OCI-LY1 (cell line): Measurements from ENCODE around the gene ATF7IP.

Experiments used
- H2AFZ ChIP-seq: fragments of 200-600 bp; sonication (generic), shearing (Covaris generic); 2 replicates; pipeline ENCODE4 v1.6.0; 2014; ENCODE audit warnings: antibody characterized with exemption, mild to moderate bottlenecking, low read length
- H3F3A ChIP-seq: fragments of 200-600 bp; sonication (generic), shearing (Covaris generic); 2 replicates; pipeline ENCODE4 v1.6.0; 2014; ENCODE audit warnings: mild to moderate bottlenecking, antibody characterized with exemption, low read length, moderate library complexity; ENCODE audit not compliant: insufficient read depth
- H3K27ac ChIP-seq: fragments of 200-600 bp; sonication (generic); 2 replicates; pipeline ENCODE4 v1.5.1; 2014; ENCODE audit warnings: low read length, mixed run types, mild to moderate bottlenecking, low read depth; ENCODE audit not compliant: poor library complexity, severe bottlenecking
- H3K27me3 ChIP-seq: fragments of 200-600 bp; sonication (generic); 2 replicates; pipeline ENCODE4 v1.6.0; 2014; ENCODE audit warnings: antibody characterized with exemption, mild to moderate bottlenecking, low read length, moderate library complexity; ENCODE audit not compliant: insufficient read depth
- H3K36me3 ChIP-seq: fragments of 200-600 bp; sonication (generic); 2 replicates; pipeline ENCODE4 v1.6.1; 2014; ENCODE audit warnings: mild to moderate bottlenecking, antibody characterized with exemption, low read length, moderate library complexity, mixed read lengths; ENCODE audit not compliant: insufficient read depth
- H3K4me1 ChIP-seq: fragments of 200-600 bp; sonication (generic); 2 replicates; pipeline ENCODE4 v1.5.1; 2014; ENCODE audit warnings: mild to moderate bottlenecking, low read length, moderate library complexity; ENCODE audit not compliant: insufficient read depth, severe bottlenecking
- H3K4me2 ChIP-seq: fragments of 200-600 bp; sonication (generic), shearing (Covaris generic); 2 replicates; pipeline ENCODE4 v1.6.1; 2014; ENCODE audit warnings: low read length
- H3K4me3 ChIP-seq: fragments of 200-600 bp; sonication (generic); 2 replicates; pipeline ENCODE4 v1.5.1; 2014; ENCODE audit warnings: low read length, low read depth, mild to moderate bottlenecking, mixed read lengths; ENCODE audit not compliant: poor library complexity, severe bottlenecking
- H3K79me2 ChIP-seq: fragments of 200-600 bp; shearing (Covaris generic); 2 replicates; pipeline ENCODE4 v1.6.1; 2016; ENCODE audit warnings: mixed run types, low read length, mixed read lengths; ENCODE audit not compliant: insufficient read depth
- H3K9ac ChIP-seq: fragments of 200-600 bp; sonication (generic), shearing (Covaris generic); 2 replicates; pipeline ENCODE4 v1.6.1; 2014; ENCODE audit warnings: mild to moderate bottlenecking, low read length, mixed read lengths
- H3K9me2 ChIP-seq: fragments of 200-600 bp; sonication (generic), shearing (Covaris generic); 2 replicates; pipeline ENCODE4 v1.6.1; 2014; ENCODE audit warnings: low read depth, mild to moderate bottlenecking, low read length, mixed read lengths
- H3K9me3 ChIP-seq: fragments of 200-600 bp; shearing (Covaris generic); 2 replicates; pipeline ENCODE4 v1.6.1; 2014; ENCODE audit warnings: low read length, mixed read lengths
- H4K20me1 ChIP-seq: fragments of 200-600 bp; sonication (generic), shearing (Covaris generic); 2 replicates; pipeline ENCODE4 v1.6.0; 2016; ENCODE audit warnings: mild to moderate bottlenecking, low read length; ENCODE audit not compliant: insufficient read depth
- EZH2 ChIP-seq: fragments of 200-600 bp; sonication (generic), shearing (Covaris generic); IDR thresholded peaks from 2 replicates; pipeline ENCODE4 v1.8.0; 2017; ENCODE audit warnings: borderline replicate concordance, mixed run types, mild to moderate bottlenecking, antibody characterized with exemption, low read length, moderate library complexity, mixed read lengths
- TF ChIP-seq, protein P1 (sequence below): fragments of 200-600 bp; sonication (generic), shearing (Covaris generic); IDR thresholded peaks from 2 replicates; pipeline ENCODE4 v1.5.1; 2017; ENCODE audit warnings: mild to moderate bottlenecking, antibody characterized with exemption, low read length, moderate library complexity, mixed read lengths

The ATF7IP gene

GRCh38 chr12:14369311-14369710 lies 3.8 kb downstream of the ATF7IP start:
- TF ChIP-seq, protein P1, sequence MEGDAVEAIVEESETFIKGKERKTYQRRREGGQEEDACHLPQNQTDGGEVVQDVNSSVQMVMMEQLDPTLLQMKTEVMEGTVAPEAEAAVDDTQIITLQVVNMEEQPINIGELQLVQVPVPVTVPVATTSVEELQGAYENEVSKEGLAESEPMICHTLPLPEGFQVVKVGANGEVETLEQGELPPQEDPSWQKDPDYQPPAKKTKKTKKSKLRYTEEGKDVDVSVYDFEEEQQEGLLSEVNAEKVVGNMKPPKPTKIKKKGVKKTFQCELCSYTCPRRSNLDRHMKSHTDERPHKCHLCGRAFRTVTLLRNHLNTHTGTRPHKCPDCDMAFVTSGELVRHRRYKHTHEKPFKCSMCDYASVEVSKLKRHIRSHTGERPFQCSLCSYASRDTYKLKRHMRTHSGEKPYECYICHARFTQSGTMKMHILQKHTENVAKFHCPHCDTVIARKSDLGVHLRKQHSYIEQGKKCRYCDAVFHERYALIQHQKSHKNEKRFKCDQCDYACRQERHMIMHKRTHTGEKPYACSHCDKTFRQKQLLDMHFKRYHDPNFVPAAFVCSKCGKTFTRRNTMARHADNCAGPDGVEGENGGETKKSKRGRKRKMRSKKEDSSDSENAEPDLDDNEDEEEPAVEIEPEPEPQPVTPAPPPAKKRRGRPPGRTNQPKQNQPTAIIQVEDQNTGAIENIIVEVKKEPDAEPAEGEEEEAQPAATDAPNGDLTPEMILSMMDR, result no peak
- no peak for TF ChIP-seq EZH2
- Histone ChIP-seq H4K20me1 (no peaks in the 10 kb centered on the region), H3K9me3 (no peaks in the 10 kb centered on the region; the same call in 1 of the 2 replicates), H3K4me2 (no peak overlapping the region), H3K9ac (no peak overlapping the region), H3K4me3 (no peak overlapping the region), H3K27ac (no peak overlapping the region), H3K4me1 (peaks cover 38% of the 10 kb centered on the region), H2AFZ (no peak overlapping the region), H3K36me3 (peaks cover 37% of the 10 kb centered on the region), H3F3A (peaks cover 5% of the 10 kb centered on the region; the same call in 1 of the 2 replicates), H3K9me2 (no peaks in the 10 kb centered on the region), H3K27me3 (no peaks in the 10 kb centered on the region), H3K79me2 (peaks cover 81% of the 10 kb centered on the region)

DNA sequence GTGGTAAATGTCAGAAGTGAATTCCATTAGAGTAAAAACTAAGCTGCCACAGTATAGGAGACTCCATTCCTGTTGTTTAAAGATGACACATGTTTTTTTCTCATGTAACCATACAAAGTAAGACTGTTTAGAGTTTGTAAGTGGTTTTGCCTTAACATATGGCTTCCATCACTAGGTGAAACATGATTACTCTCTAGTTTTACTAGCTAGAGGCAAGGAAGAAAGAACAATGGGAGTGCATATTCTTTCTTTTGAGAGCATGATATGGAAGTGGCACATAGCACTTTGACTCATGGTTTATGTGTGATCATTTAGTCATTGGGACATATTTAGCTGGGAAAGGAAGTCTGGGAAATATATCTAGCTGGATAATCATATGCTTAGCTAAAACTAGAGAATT lies 7.7 kb downstream of the ATF7IP start:
- TF ChIP-seq, protein P1, result no peak
- TF ChIP-seq EZH2, result no peak
- peaks cover 83% of the 10 kb centered on the region for H3K79me2 ChIP-seq
- no peaks in the 10 kb centered on the region for H3K9me2 ChIP-seq
- peaks cover 6% of the 10 kb centered on the region; the same call in 1 of the 2 replicates for H3K9me3 ChIP-seq
- H3K4me1 ChIP-seq, result peaks cover 12% of the 10 kb centered on the region
- no peak overlapping the region for H3K4me3 ChIP-seq
- H3K27me3 ChIP-seq, result no peaks in the 10 kb centered on the region
- H3K9ac ChIP-seq, result no peak overlapping the region
- no peaks in the 10 kb centered on the region for H4K20me1 ChIP-seq
- H3K4me2 ChIP-seq, result no peak overlapping the region
- no peaks in the 10 kb centered on the region for H3F3A ChIP-seq
- H3K27ac ChIP-seq, result no peak overlapping the region
- no peak overlapping the region for H2AFZ ChIP-seq
- H3K36me3 ChIP-seq, result peaks cover 35% of the 10 kb centered on the region

- Histone ChIP-seq H3K27me3 (no peaks in the 10 kb centered on the region), H3F3A (no peaks in the 10 kb centered on the region), H3K9me2 (no peaks in the 10 kb centered on the region), H3K79me2 (peaks cover 79% of the 10 kb centered on the region), H3K4me3 (no peak overlapping the region), H4K20me1 (no peaks in the 10 kb centered on the region), H3K36me3 (peaks cover 40% of the 10 kb centered on the region), H3K27ac (no peak overlapping the region), H3K9ac (no peak overlapping the region), H2AFZ (no peak overlapping the region), H3K9me3 (peaks cover 29% of the 10 kb centered on the region), H3K4me1 (peaks cover 6% of the 10 kb centered on the region), H3K4me2 (no peak overlapping the region)
- TF ChIP-seq, protein P1, result no peak
- no peak for TF ChIP-seq EZH2
Observed at GRCh38 chr12:14379508-14379907, 14.0 kb downstream of the ATF7IP start.
